Measurements from ENCODE around the gene STUM.

- TF ChIP-seq CTCF (IDR thresholded peaks at IDR 0.05) (no peak), POLR2A (IDR thresholded peaks at IDR 0.05) (no peak)
These were observed 56.9 kb downstream of the STUM start for GRCh38 chr1:226605318-226605950.
